HG02973 (cell line): ENCODE measurements around the gene DIAPH2.
"Not testable (repeated sequence)": the region's sequence is repeated elsewhere in the genome, so short reads cannot be mapped to it uniquely, and the experiment has no call there.

Source experiments
- ATAC-seq: cut with Tn5 transposase; IDR thresholded peaks from one replicate; pipeline ENCODE4 v1.9.1; 2021; ENCODE audit warnings: moderate library complexity; ENCODE audit not compliant: unreplicated experiment

The DIAPH2 gene

GRCh38 chrX:96684339-96685209 lies at the start of gene DIAPH2:
DIAPH2 (plus strand) TSS chrX:96684842.
- peak; percentile 85 for ATAC-seq

DNA sequence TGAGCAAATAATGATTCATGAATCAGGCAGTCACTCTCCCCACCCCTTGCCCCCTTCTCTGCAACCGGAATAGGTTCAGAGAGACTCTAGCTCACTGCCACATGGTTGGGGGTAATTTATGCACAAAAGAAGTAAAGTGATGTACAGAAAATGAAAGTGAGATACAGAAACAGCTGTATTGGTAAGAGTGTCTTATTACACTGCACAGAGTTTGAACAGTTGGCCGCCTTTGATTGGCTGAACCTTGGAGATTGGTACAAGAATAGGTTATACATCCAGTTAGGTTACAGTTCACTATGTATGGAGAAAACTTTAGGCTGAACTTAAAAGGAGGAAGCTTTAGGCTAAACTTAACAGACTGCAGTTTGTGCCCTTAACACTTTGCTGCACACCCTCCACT lies 34.6 kb upstream of the DIAPH2 start:
- no peak for ATAC-seq

GRCh38 chrX:96655947-96656623 lies 28.6 kb upstream of the DIAPH2 start:
- no peak for ATAC-seq

DNA sequence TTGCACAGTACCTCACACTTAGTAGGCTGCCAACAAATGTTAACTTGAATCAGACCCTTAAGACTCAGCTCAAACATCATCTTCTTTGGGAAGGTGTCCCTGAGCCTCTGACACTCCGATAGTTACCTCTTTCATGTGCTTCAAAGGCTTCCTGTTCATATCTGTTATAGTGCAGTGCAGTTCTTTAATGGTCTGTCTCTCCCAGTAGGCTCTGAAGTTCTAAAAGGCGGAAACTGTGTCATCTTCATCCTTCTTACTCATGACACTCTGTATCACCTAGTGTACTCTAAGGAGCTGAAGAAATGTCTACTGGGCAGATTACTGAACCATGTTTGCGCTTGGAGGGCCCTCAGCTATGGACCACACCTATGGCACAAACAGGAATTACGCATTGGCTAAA lies 2.1 kb upstream of the DIAPH2 start:
- no peak for ATAC-seq

DNA sequence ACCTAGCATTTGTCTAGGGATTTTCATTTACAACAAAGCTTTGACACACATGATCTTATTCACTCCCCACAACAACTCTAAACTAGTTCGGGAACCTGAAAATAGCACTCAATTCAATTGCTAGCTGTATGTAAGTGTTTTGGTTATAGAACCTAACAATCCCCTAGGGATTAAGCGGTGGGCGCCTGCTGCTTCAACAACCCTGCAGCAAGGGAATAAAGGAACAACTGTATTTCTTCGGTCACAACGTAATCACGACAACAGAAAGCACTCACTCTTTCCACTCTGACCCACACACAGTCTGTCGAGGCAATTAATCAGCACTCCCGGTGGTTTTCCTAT lies 674 bp upstream of the DIAPH2 start:
- no peak for ATAC-seq

DNA sequence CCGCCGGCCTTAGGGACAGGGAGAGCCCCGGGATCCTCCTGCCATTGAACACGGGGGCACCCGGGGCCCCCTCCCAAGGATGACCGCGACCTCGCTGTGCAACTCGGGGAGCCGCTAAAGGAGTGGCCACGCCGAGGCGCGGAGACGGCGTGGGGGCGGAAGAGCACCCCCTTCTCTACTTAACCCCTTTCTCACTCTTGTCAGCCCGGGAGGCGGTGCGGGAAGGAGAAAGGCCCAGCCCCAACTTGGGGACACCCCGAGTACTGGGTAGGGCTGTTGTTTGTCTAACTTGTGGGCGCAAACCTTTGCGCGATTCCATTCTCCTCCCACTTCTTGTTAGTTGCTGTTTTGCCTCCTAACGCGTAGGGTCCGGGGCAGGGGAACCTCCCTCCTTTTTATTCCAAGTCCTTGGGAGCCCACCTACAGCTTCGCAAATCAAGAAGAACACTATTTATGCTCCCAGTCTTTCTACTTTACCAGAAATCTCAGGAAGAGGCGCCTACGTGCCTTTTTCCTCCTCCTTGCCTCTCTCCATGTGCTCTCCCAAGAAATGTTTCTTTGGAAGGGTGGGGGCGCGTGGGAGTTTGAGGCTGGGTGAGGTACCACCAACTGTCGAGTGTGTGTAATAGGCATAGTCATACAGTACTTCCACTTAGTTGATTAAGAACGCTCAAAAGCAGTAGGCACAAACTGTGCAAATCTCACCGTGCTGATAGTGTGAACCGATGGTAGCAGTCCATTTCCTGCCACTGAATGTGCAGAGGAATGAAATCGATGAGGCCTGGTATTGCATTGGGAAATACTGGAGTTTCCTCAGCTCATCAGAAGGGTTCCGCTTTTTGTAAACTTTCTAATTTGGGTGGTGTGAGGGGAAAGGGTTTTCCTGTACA lies 813 bp downstream of the DIAPH2 start:
- peak; percentile 30 for ATAC-seq

- no peak for ATAC-seq
Measured at GRCh38 chrX:96687776-96688175, 3.1 kb downstream of the DIAPH2 start.

- ATAC-seq = no peak
Measured at GRCh38 chrX:96688789-96689188, 4.1 kb downstream of the DIAPH2 start.

DNA sequence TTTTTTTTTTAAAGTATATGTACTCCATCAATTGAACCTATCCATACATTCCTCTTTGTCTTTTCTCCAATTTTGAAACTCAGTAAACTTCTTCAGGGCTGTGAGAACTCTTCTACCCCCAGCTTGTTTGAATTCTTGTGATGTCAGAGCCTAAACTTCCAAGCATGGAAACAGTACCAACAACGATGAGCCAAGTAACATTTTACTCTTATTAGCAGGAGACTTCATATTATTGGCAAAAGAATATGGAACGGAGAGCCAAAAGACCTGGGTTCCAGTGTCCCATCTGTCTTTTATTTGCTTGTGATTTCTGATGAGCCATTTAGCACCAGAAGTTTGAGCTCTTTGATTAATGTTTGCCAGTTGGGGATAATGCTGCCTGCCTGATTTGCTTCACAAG lies 5.3 kb downstream of the DIAPH2 start:
- ATAC-seq = no peak

GRCh38 chrX:96692454-96692853 lies 7.8 kb downstream of the DIAPH2 start:
- ATAC-seq = no peak

DNA sequence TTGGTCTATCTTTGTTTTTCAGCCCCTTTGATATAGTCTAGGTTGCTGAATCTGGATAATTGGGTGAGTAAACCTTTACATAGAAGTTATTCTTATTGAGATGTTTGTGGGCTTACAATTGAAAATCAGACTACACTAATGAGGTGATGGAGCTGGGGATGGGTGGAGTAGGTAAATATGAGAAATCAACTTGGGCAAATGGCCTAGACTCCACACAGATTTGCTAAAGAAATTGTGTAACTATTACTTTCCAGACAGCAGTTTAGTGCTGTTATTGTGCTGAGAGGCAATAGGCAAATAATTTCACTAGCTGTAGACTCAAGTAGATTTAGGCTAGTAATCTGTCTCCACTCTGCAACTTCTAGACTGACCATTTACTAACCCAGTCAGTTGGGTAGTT lies 8.2 kb downstream of the DIAPH2 start:
- no peak for ATAC-seq

GRCh38 chrX:96693407-96693806 lies 8.8 kb downstream of the DIAPH2 start:
- no peak for ATAC-seq

DNA sequence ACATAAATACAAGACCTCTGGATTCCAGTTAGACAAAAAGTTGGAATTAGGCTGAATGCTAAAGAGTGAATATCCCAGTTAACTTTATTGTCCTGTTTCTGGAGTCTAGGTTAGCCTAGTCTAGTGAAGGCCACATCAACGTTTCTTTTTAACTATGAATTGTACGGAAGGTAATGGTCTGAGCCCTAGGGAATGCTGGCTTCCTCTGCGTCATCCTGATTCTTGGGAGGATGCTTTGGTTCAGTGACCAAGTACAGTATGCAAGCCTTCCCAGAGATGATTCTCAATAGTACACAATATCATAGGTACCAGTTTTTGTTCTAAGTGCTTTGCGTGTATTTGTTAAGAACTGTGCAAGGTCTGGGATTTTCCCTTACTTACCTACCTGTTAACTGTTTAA lies 11.8 kb downstream of the DIAPH2 start:
- no peak for ATAC-seq

- no peak for ATAC-seq
Measured at GRCh38 chrX:96700625-96701024, 16.0 kb downstream of the DIAPH2 start.

DNA sequence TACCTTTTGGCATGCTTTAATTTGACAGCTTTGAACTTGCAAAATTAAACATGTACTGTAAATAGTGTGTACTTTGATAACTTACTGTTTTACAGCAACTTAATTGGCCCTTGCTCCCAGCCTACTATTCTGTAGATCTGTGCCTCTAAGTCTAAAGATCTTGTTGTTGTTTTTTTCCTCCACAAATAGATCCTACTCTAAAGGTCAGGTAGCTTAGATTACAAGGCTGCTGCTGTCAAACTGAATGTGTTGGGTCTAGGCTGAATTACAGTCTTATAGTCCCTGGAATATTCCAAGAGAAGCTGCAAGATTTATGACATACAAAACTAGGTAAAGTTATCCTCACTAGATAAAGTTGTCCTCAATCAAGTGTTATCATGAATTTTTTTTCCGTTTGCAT lies 18.7 kb downstream of the DIAPH2 start:
- ATAC-seq = no peak

DNA sequence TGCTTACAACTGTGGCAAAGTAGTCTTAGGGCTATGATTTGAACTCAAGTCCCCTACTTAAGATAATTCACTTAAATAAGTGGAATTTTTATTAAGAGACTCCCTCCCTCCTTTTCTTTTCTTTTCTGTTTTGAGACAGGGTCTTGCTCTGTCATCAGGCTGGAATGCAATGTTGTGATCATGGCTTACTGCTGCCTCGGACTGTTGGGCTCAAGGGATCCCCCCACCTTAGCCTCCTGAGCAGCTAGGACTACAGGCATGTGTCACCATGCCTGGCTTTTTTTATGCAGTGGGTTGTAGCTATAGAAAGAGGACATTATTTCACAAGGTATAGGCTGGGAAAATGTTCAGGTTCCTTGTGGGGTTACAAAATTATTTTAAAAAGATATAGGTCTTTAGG lies 19.2 kb downstream of the DIAPH2 start:
- no peak for ATAC-seq

DNA sequence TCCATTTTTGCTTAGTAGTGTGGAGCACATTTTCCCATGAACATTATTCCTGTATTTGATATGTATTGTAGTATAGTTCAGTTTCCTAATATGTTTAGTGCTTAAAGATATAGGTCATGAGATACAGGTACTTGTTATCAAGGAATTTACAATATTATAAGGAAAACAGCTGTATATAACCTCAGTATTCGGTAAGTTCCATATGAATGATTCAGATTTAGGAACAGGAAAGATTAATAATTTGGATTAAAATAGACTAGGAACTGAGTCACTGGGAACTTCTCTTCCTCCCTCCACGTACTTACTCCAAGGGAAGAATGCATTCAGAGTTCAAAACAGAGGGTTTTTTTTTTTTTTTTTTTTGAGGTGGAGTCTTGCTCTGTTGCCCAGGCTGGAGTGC lies 20.0 kb downstream of the DIAPH2 start:
- ATAC-seq = no peak

DNA sequence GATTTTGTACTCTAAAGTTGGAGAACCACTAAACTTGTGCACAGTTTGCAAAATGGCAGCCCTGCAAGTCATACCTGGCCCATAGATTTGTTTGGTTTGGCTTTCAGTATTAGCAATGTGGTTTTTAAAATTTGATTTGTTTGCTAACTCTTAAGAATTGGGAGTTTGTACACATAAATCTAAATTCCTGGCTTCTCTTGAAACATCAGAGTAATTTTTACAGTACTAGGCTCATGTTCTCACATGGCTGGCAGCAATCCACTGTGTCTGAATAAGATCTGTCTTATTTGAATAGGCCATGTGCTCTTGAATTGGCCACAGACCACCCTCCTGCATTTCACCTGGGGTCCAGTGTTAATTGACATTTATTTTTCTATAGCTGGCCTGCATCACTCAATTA lies 21.3 kb downstream of the DIAPH2 start:
- no peak for ATAC-seq

DNA sequence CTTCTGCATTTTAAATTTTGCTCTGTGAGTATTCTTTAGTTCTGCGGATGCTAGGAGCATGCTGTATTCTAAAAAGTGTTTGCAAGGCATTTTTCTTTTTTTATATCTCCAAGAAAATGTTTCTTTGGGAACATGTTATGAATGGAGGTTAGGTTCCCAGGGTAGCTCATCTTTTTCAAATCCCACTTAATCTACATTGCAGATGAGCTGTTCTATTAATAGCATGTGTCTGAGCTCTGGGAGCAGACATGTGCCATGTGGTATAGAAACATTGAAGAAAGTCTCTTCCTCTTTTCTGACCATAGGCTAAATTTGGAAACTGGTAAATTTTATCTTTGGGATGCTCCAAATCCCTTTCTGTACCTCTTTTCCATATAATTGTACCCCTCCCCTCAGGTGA lies 23.2 kb downstream of the DIAPH2 start:
- no peak for ATAC-seq

- no peak for ATAC-seq
Measured at GRCh38 chrX:96710031-96710430, 25.4 kb downstream of the DIAPH2 start.

GRCh38 chrX:96713303-96713702 lies 28.7 kb downstream of the DIAPH2 start:
- ATAC-seq = no peak

DNA sequence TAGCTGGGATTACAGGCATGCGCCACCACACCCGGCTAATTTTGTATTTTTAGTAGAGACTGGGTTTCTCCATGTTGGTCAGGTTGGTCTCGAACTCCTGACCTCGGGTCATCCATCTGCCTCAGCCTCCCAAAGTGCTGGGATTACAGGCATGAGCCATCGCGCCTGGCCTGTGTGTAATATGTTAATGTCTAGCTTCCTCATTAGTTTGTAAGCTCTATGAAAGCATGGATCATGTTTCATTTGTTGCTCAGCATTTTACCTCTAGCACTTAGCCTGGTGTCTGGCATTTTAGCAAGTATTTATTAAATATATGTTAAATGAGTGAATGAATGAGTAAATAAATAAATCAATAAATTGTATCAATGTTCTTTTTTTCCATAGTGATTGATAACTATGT lies 29.8 kb downstream of the DIAPH2 start:
- ATAC-seq = not testable (repeated sequence)
